GM12878 (cell line): ENCODE data around the gene IFNA17. TPM values are rescaled to one million over a fixed set of nuclear protein-coding genes. Genes with fewer than 3 reads are reported as not detected.

Source experiments
- ATAC-seq: fragments of 200-7000 bp; cut with Tn5 transposase; 3 replicates; pipeline ENCODE4 v1.9.1; 2020; ENCODE audit warnings: mild to moderate bottlenecking, moderate library complexity
- BruUV-seq: library from RNA; stranded (reverse); fragments of 400-500 nt; replicated peaks from 2 replicates; lab custom pipeline; 2021; lab: Mats Ljungman, UMichigan
- CTCF ChIA-PET: fragments of 300-600 bp; sonication (Branson Sonifier 250); formaldehyde crosslinking; extraction: SDS; loops from one replicate; lab custom pipeline; 2021; ENCODE audit warnings: inconsistent platforms; lab: Yijun Ruan, JAX
- POLR2A ChIA-PET: fragments of 350-600 bp; formaldehyde crosslinking; extraction: SDS; loops from one replicate; lab custom pipeline; 2021; ENCODE audit warnings: inconsistent platforms; lab: Charles Lee
- RAD21 ChIA-PET: fragments of 300-600 bp; sonication (Branson Sonifier 250); formaldehyde crosslinking; loops from one replicate; lab custom pipeline; 2023; ENCODE audit warnings: antibody characterized with exemption; ENCODE audit not compliant: unreplicated experiment; lab: Charles Lee
- SMC1A ChIA-PET: fragments of 300-600 bp; sonication (Branson Sonifier 250); formaldehyde crosslinking; loops from one replicate; lab custom pipeline; 2023; ENCODE audit not compliant: unreplicated experiment, uncharacterized antibody; lab: Charles Lee
- DNase-seq: peaks from one replicate; pipeline ENCODE4 v3.0.0-alpha.2; 2011; ENCODE audit warnings: low read depth, low spot score
- FAIRE-seq: peaks from 3 replicates; lab custom pipeline; 2011; peaks lifted over from hg19 to GRCh38; lab: Jason Lieb, UNC
- H2AFZ ChIP-seq: 2 replicates; pipeline ENCODE4 v1.6.0; 2011; ENCODE audit warnings: low read depth, low read length, control low read depth; ENCODE audit not compliant: control insufficient read depth
- H3K27ac ChIP-seq: 2 replicates; pipeline ENCODE4 v1.5.1; 2011; ENCODE audit warnings: control low read depth; ENCODE audit not compliant: control insufficient read depth, insufficient read depth
- H3K27me3 ChIP-seq, 2 experiments: replicated peaks in 1 of 2; 2 replicates each; pipeline versions ENCODE4 v1.6.0 to v1.6.1; 2011; ENCODE audit warnings: low read length in 1 of 2; ENCODE audit not compliant: control insufficient read depth in 2 of 2, insufficient read depth in 2 of 2
- H3K36me3 ChIP-seq, 2 experiments: 2 replicates each; pipeline ENCODE4 v1.5.1; 2011; ENCODE audit warnings: low read length in 1 of 2; ENCODE audit not compliant: control insufficient read depth in 2 of 2, insufficient read depth in 2 of 2
- H3K4me1 ChIP-seq: 2 replicates; pipeline ENCODE4 v1.6.1; 2011; ENCODE audit warnings: mild to moderate bottlenecking, low read length, moderate library complexity, mixed read lengths; ENCODE audit not compliant: control insufficient read depth, insufficient read depth
- H3K4me2 ChIP-seq: 2 replicates; pipeline ENCODE4 v1.6.0; 2011; ENCODE audit warnings: control low read depth; ENCODE audit not compliant: control insufficient read depth, insufficient read depth
- H3K4me3 ChIP-seq: fragments of 200-600 bp; sonication (generic); 2 replicates; pipeline ENCODE4 v1.5.1; 2016
- H3K79me2 ChIP-seq: 2 replicates; pipeline ENCODE4 v1.6.0; 2011; ENCODE audit warnings: low read length; ENCODE audit not compliant: control insufficient read depth, insufficient read depth
- H3K9ac ChIP-seq: 2 replicates; pipeline ENCODE4 v1.8.0; 2011; ENCODE audit warnings: low read length, control low read depth, mixed read lengths; ENCODE audit not compliant: control insufficient read depth, insufficient read depth
- H3K9me3 ChIP-seq: replicated peaks from 3 replicates; pipeline ENCODE4 v1.5.1; 2011; ENCODE audit warnings: mild to moderate bottlenecking, low read length; ENCODE audit not compliant: control insufficient read depth, insufficient read depth
- H4K20me1 ChIP-seq: 2 replicates; pipeline ENCODE4 v1.6.0; 2011; ENCODE audit not compliant: control insufficient read depth, insufficient read depth
- BCLAF1 ChIP-seq: fragments of 450-650 bp; IDR thresholded peaks from 2 replicates; pipeline ENCODE4 v1.6.1; 2017; ENCODE audit warnings: antibody characterized with exemption, mild to moderate bottlenecking, moderate library complexity
- DPF2 ChIP-seq: fragments of 450-650 bp; IDR thresholded peaks from 2 replicates; pipeline ENCODE4 v1.6.1; 2017; ENCODE audit warnings: mild to moderate bottlenecking
- KAT2A ChIP-seq: conservative IDR thresholded peaks from 2 replicates; pipeline ENCODE4 v1.6.1; 2011; ENCODE audit warnings: low read depth, low read length; ENCODE audit not compliant: control insufficient read depth
- MEF2B ChIP-seq: fragments of 450-650 bp; IDR thresholded peaks from 2 replicates; pipeline ENCODE4 v1.6.1; 2018; ENCODE audit warnings: mild to moderate bottlenecking, moderate library complexity; ENCODE audit not compliant: partially characterized antibody, poor library complexity, severe bottlenecking
- PKNOX1 ChIP-seq: fragments of 450-650 bp; IDR thresholded peaks from 2 replicates; pipeline ENCODE4 v1.6.1; 2016; ENCODE audit warnings: mild to moderate bottlenecking
- RELB ChIP-seq: fragments of 450-650 bp; IDR thresholded peaks from 2 replicates; pipeline ENCODE4 v1.6.1; 2017; ENCODE audit warnings: low read depth, mild to moderate bottlenecking, moderate library complexity
- ZZZ3 ChIP-seq: IDR thresholded peaks from 2 replicates; pipeline ENCODE4 v1.6.1; 2011; ENCODE audit warnings: low read depth; ENCODE audit not compliant: control insufficient read depth, insufficient read length
- WGBS: methylation state at CpG from one replicate; pipeline ENCODE4 v1.1.6; 2016; ENCODE audit warnings: low lambda C conversion rate; ENCODE audit not compliant: insufficient replicate concordance, insufficient coverage; ENCODE audit errors: missing lambda C conversion rate; 5-methylcytosine and 5-hydroxymethylcytosine counted together
- in situ Hi-C: fragments of 300-500 bp; cut with MboI; formaldehyde crosslinking; loops from 9 replicates; pipeline ENCODE4 v1.14.3; 2018; ENCODE audit warnings: mixed read lengths
- intact Hi-C: fragments of 100-400 bp; cut with micrococcal nuclease; formaldehyde crosslinking; loops from one replicate; pipeline ENCODE4 v1.14.2; 2022; ENCODE audit not compliant: unreplicated experiment
- polyA plus RNA-seq, 11 experiments: library from polyadenylated mRNA; depleted of rRNA in 4 of 11; unstranded in 6 of 11; stranded (reverse) in 5 of 11; fragments of >200 nt; fragmentation: Nextera tagmentation in 4 of 11; fragmentation: Illumina TruSeq in 1 of 11; extraction: Ambion mirVana in 4 of 11; extraction: Trizol in 1 of 11; gene quantifications; 1 replicate in 1 of 11; 2 replicates in 10 of 11; pipeline versions ENCODE4 v1.2.1 to v1.2.3, GENCODE V29; 2011 to 2016; ENCODE audit warnings: inconsistent platforms in 2 of 11, missing spikeins in 2 of 11, low read depth in 1 of 11
- total RNA-seq, 4 experiments: library from RNA; depleted of rRNA in 3 of 4; stranded (reverse); fragments of >200 nt in 3 of 4; fragmentation: Illumina TruSeq in 1 of 4; extraction: Trizol in 1 of 4; gene quantifications; 2 replicates each; pipeline versions ENCODE4 v1.2.1 to v1.2.3, GENCODE V29; 2013 to 2021

The IFNA17 gene
- total and polyA plus RNA-seq, 10 of the 15 experiments (the other 5 are each of a cell fraction or from before 2014, with no cell fraction given), result not detected

GRCh38 chr9:21266733-21267484 lies 38.9 kb upstream of the IFNA17 start:
- intact Hi-C loops (no loop called here), in situ Hi-C loops (no loop called here)
- H3K4me2 ChIP-seq, result no peak overlapping the region
- peak; percentile 40 for ATAC-seq
- FAIRE-seq, result no peak
- H4K20me1 ChIP-seq, result no peaks in the 10 kb centered on the region
- ChIA-PET POLR2A (no interaction called here), SMC1A (interaction anchor here (1.1 to 5.3 kb wide), 4 partner anchors 13 to 47 kb away, joined by 3 to 30 read pairs (median 6); no protein-coding TSS in a partner anchor), RAD21 (interaction anchor here (1.0 to 1.9 kb wide), 5 partner anchors 11 to 72 kb away, joined by 3 to 13 read pairs (median 4); no protein-coding TSS in a partner anchor), CTCF (interaction anchor here (1.4 to 2.4 kb wide), 5 partner anchors 13 to 59 kb away, joined by 4 to 16 read pairs (median 7); no protein-coding TSS in a partner anchor)
- no peaks in the 10 kb centered on the region for H3K79me2 ChIP-seq
- DNase-seq, result no peak
- WGBS, result 5% methylated on average over 3 of the region's 3 CpGs
- H3K27me3 ChIP-seq, result no peaks in the 10 kb centered on the region; a peak in 1 of 4 replicates
- no peaks in the 10 kb centered on the region for H3K36me3 ChIP-seq
- no peaks in the 10 kb centered on the region for H3K9me3 ChIP-seq
- no peak overlapping the region for H3K4me3 ChIP-seq
- H2AFZ ChIP-seq, result no peak overlapping the region
- no TSS peak for BruUV-seq
- peaks cover 3% of the 10 kb centered on the region; the same call in 1 of the 2 replicates for H3K4me1 ChIP-seq
- TF ChIP-seq KAT2A (no peak), MEF2B (peak; percentile 42)
- no peak overlapping the region for H3K27ac ChIP-seq
- no peak overlapping the region for H3K9ac ChIP-seq

- in situ Hi-C loops, result no loop called here
- no peaks in the 10 kb centered on the region for H4K20me1 ChIP-seq
- no peak overlapping the region for H3K4me2 ChIP-seq
- 6% methylated on average over 1 of the region's 1 CpG for WGBS
- no TSS peak for BruUV-seq
- FAIRE-seq (no peak), DNase-seq (no peak), ATAC-seq (peak; percentile 47)
- intact Hi-C loops, result no loop called here
- ChIA-PET POLR2A (no interaction called here), CTCF (interaction anchor here (0.7 to 2.4 kb wide), 4 partner anchors 9 to 61 kb away, joined by 3 to 16 read pairs (median 4); no protein-coding TSS in a partner anchor), SMC1A (interaction anchor here (1.1 to 5.3 kb wide), 2 partner anchors 11 to 49 kb away, joined by 3 to 30 read pairs; no protein-coding TSS in a partner anchor), RAD21 (interaction anchor here (1.6 to 1.7 kb wide), 2 partner anchors 10 to 29 kb away, joined by 4 read pairs; no protein-coding TSS in a partner anchor)
- no peaks in the 10 kb centered on the region for H3K36me3 ChIP-seq
- peaks cover 3% of the 10 kb centered on the region; the same call in 1 of the 2 replicates for H3K4me1 ChIP-seq
- H3K9me3 ChIP-seq, result no peaks in the 10 kb centered on the region
- H3K27ac ChIP-seq, result no peak overlapping the region
- H3K4me3 ChIP-seq, result no peak overlapping the region
- no peak overlapping the region for H2AFZ ChIP-seq
- no peak overlapping the region for H3K9ac ChIP-seq
- H3K79me2 ChIP-seq, result no peaks in the 10 kb centered on the region
- H3K27me3 ChIP-seq, result no peaks in the 10 kb centered on the region; a peak in 1 of 4 replicates
- no peak for TF ChIP-seq RELB
- no peak for TF ChIP-seq PKNOX1
- no peak for TF ChIP-seq DPF2
- no peak for TF ChIP-seq BCLAF1
- TF ChIP-seq ZZZ3, result no peak
Observed at GRCh38 chr9:21265421-21266189, 37.6 kb upstream of the IFNA17 start.
